Measurements from ENCODE around the gene SPACA7.

Gene SPACA7

GRCh38 chr13:112447761-112448603, 71.8 kb downstream of the SPACA7 start:
- no peak for DNase-seq (ENCODE audit: low spot score)

- DNase-seq (ENCODE audit: low spot score), result no peak
These were observed 72.7 kb downstream of the SPACA7 start for GRCh38 chr13:112448621-112449544.

- no peak for DNase-seq (ENCODE audit: low spot score)
These were observed 73.4 kb downstream of the SPACA7 start for GRCh38 chr13:112449545-112449930.

- DNase-seq (ENCODE audit: low spot score), result no peak
These were observed 74.2 kb downstream of the SPACA7 start for GRCh38 chr13:112450118-112450903.

GRCh38 chr13:112450904-112451240, 74.7 kb downstream of the SPACA7 start:
- no peak for DNase-seq (ENCODE audit: low spot score)

GRCh38 chr13:112451512-112452379, 75.6 kb downstream of the SPACA7 start:
- DNase-seq (ENCODE audit: low spot score), result no peak

- DNase-seq (ENCODE audit: low spot score), result no peak
These were observed 76.4 kb downstream of the SPACA7 start for GRCh38 chr13:112452380-112453206.

- DNase-seq (ENCODE audit: low spot score), result no peak
These were observed 77.2 kb downstream of the SPACA7 start for GRCh38 chr13:112453207-112453829.

GRCh38 chr13:112453874-112454647, 77.9 kb downstream of the SPACA7 start:
- no peak for DNase-seq (ENCODE audit: low spot score)

GRCh38 chr13:112454648-112455334, 78.6 kb downstream of the SPACA7 start:
- no peak for DNase-seq (ENCODE audit: low spot score)

GRCh38 chr13:112455476-112456059, 79.4 kb downstream of the SPACA7 start:
- DNase-seq (ENCODE audit: low spot score), result no peak

GRCh38 chr13:112456138-112457056, 80.2 kb downstream of the SPACA7 start:
- DNase-seq (ENCODE audit: low spot score), result no peak

- DNase-seq (ENCODE audit: low spot score), result no peak
These were observed 80.9 kb downstream of the SPACA7 start for GRCh38 chr13:112457081-112457480.

GRCh38 chr13:112457485-112457884, 81.3 kb downstream of the SPACA7 start:
- no peak for DNase-seq (ENCODE audit: low spot score)

- DNase-seq (ENCODE audit: low spot score), result no peak
These were observed 86.3 kb downstream of the SPACA7 start for GRCh38 chr13:112462408-112462807.

GRCh38 chr13:112464720-112465119, 88.6 kb downstream of the SPACA7 start:
- DNase-seq (ENCODE audit: low spot score), result no peak

Data from hepatic stellate cell (primary cell).